H1 (cell line): ENCODE data around the gene IKZF1. TPM values are rescaled to one million over a fixed set of nuclear protein-coding genes. Genes with fewer than 3 reads are reported as not detected.

ENCODE experiments used
- CTCF ChIA-PET: fragments of 300-600 bp; sonication (Branson Sonifier 250); formaldehyde crosslinking; loops from one replicate; lab custom pipeline; 2021; ENCODE audit not compliant: partially characterized antibody; lab: Charles Lee
- POLR2A ChIA-PET: fragments of 300-600 bp; sonication (Branson Sonifier 250); formaldehyde crosslinking; loops from one replicate; lab custom pipeline; 2021; ENCODE audit warnings: inconsistent platforms; ENCODE audit not compliant: partially characterized antibody; lab: Charles Lee
- DNase-seq, 2 experiments: peaks; one replicate each; pipeline versions ENCODE4 v3.0.0 to v3.0.0-alpha.2; 2010 to 2022; ENCODE audit warnings: low spot score in 2 of 2, low read depth in 1 of 2, mixed read lengths in 1 of 2
- FAIRE-seq: peaks from 2 replicates; lab custom pipeline; 2011; peaks lifted over from hg19 to GRCh38; lab: Jason Lieb, UNC
- H2AFZ ChIP-seq: 2 replicates; pipeline ENCODE4 v1.8.1; 2012; ENCODE audit warnings: low read length, inconsistent platforms
- H2AK5ac ChIP-seq: 2 replicates; pipeline ENCODE4 v1.6.1; 2013; ENCODE audit warnings: low read depth, low read length
- H2BK120ac ChIP-seq: replicated peaks from 2 replicates; pipeline ENCODE3; 2013; ENCODE audit warnings: low read depth, low read length, inconsistent platforms
- H2BK12ac ChIP-seq: 2 replicates; pipeline ENCODE4 v1.6.1; 2013; ENCODE audit warnings: low read depth, low read length
- H2BK15ac ChIP-seq: 2 replicates; pipeline ENCODE4 v1.6.1; 2013; ENCODE audit warnings: low read length
- H2BK20ac ChIP-seq: 2 replicates; pipeline ENCODE4 v1.6.1; 2013; ENCODE audit warnings: low read length
- H2BK5ac ChIP-seq: 2 replicates; pipeline ENCODE4 v1.6.1; 2013; ENCODE audit warnings: low read depth, low read length
- H3K14ac ChIP-seq: 2 replicates; pipeline ENCODE4 v1.6.1; 2013; ENCODE audit warnings: inconsistent platforms; ENCODE audit not compliant: insufficient read length
- H3K18ac ChIP-seq: 2 replicates; pipeline ENCODE4 v1.6.1; 2013; ENCODE audit warnings: low read length; ENCODE audit errors: extremely low read depth
- H3K23ac ChIP-seq: 2 replicates; pipeline ENCODE4 v1.6.1; 2013; ENCODE audit warnings: inconsistent platforms; ENCODE audit not compliant: insufficient read length
- H3K23me2 ChIP-seq: 2 replicates; pipeline ENCODE4 v1.6.1; 2013; ENCODE audit warnings: low read depth, low read length
- H3K27ac ChIP-seq: 2 replicates; pipeline ENCODE4 v1.6.1; 2011; ENCODE audit warnings: low read depth, low read length, inconsistent platforms
- H3K27me3 ChIP-seq, 4 experiments: replicated peaks in 1 of 4; 1 replicate in 1 of 4; 2 replicates in 3 of 4; pipeline versions ENCODE4 v1.6.1 to v1.8.1; 2011 to 2013; ENCODE audit warnings: low read length in 3 of 4, mild to moderate bottlenecking in 3 of 4, inconsistent platforms in 2 of 4, mixed read lengths in 2 of 4, moderate library complexity in 1 of 4; ENCODE audit not compliant: control insufficient read depth in 3 of 4, insufficient read depth in 3 of 4; ENCODE audit errors: extremely low read depth in 1 of 4
- H3K36me3 ChIP-seq, 4 experiments: 2 replicates each; pipeline versions ENCODE4 v1.6.1 to v1.8.1; 2011 to 2013; ENCODE audit warnings: mild to moderate bottlenecking in 4 of 4, low read length in 3 of 4, moderate library complexity in 2 of 4, control low read depth in 1 of 4, inconsistent platforms in 1 of 4; ENCODE audit not compliant: insufficient read depth in 4 of 4, control insufficient read depth in 2 of 4
- H3K4ac ChIP-seq: replicated peaks from 2 replicates; pipeline ENCODE3; 2013; ENCODE audit warnings: low read length, low read depth, mixed read lengths, inconsistent platforms; ENCODE audit not compliant: insufficient read length
- H3K4me1 ChIP-seq, 4 experiments: replicated peaks in 1 of 4; 1 replicate in 1 of 4; 2 replicates in 3 of 4; pipeline versions ENCODE4 v1.6.1 to v1.8.1; 2011 to 2013; ENCODE audit warnings: low read length in 3 of 4, inconsistent platforms in 2 of 4, mixed read lengths in 1 of 4; ENCODE audit not compliant: insufficient read depth in 4 of 4, control insufficient read depth in 3 of 4
- H3K4me2 ChIP-seq, 2 experiments: 2 replicates each; pipeline versions ENCODE4 v1.6.1 to v1.8.1; 2011 to 2013; ENCODE audit warnings: low read depth in 2 of 2, low read length in 2 of 2, control low read depth in 1 of 2, inconsistent platforms in 1 of 2, mild to moderate bottlenecking in 1 of 2; ENCODE audit not compliant: insufficient read depth in 1 of 2
- H3K4me3 ChIP-seq, 4 experiments: fragments of 200-600, 300-600 bp in 1 of 4; sonication (generic), shearing (Covaris generic), sonication (Bioruptor Twin) in 1 of 4; 2 replicates each; pipeline versions ENCODE4 v1.5.1 to v1.8.1; 2011 to 2016; ENCODE audit warnings: low read length in 4 of 4, low read depth in 3 of 4, control low read depth in 2 of 4, inconsistent platforms in 2 of 4, mild to moderate bottlenecking in 2 of 4, mixed read lengths in 1 of 4, moderate library complexity in 1 of 4; ENCODE audit not compliant: insufficient read depth in 2 of 4; ENCODE audit errors: extremely low read depth in 1 of 4
- H3K56ac ChIP-seq: replicated peaks from 2 replicates; pipeline ENCODE3; 2013; ENCODE audit warnings: low read depth, mild to moderate bottlenecking, mixed read lengths, low read length, inconsistent platforms; ENCODE audit not compliant: insufficient read length
- H3K79me1 ChIP-seq: 2 replicates; pipeline ENCODE4 v1.6.1; 2013; ENCODE audit warnings: low read depth, low read length, control low read depth
- H3K79me2 ChIP-seq, 2 experiments: 2 replicates each; pipeline versions ENCODE4 v1.6.1 to v1.8.1; 2012 to 2013; ENCODE audit warnings: low read length in 2 of 2, mild to moderate bottlenecking in 2 of 2, inconsistent platforms in 1 of 2; ENCODE audit not compliant: insufficient read depth in 2 of 2, control insufficient read depth in 1 of 2
- H3K9ac ChIP-seq, 4 experiments: replicated peaks in 1 of 4; 1 replicate in 1 of 4; 2 replicates in 3 of 4; pipeline versions ENCODE4 v1.6.1 to v1.8.1; 2011 to 2013; ENCODE audit warnings: low read depth in 3 of 4, low read length in 3 of 4, control low read depth in 2 of 4, mild to moderate bottlenecking in 2 of 4, moderate library complexity in 2 of 4, inconsistent platforms in 1 of 4; ENCODE audit errors: extremely low read depth in 1 of 4
- H3K9me3 ChIP-seq, 2 experiments: 2 replicates each; pipeline versions ENCODE4 v1.6.1 to v1.8.1; 2012 to 2013; ENCODE audit warnings: mild to moderate bottlenecking in 2 of 2, moderate library complexity in 2 of 2, control low read depth in 1 of 2, inconsistent platforms in 1 of 2, low read depth in 1 of 2, low read length in 1 of 2, mixed read lengths in 1 of 2; ENCODE audit not compliant: insufficient read depth in 2 of 2
- H4K20me1 ChIP-seq, 2 experiments: replicated peaks in 1 of 2; 2 replicates each; pipeline versions ENCODE3 to v1.8.1; 2011 to 2013; ENCODE audit warnings: inconsistent platforms in 2 of 2, low read length in 2 of 2, mild to moderate bottlenecking in 1 of 2; ENCODE audit not compliant: insufficient read depth in 2 of 2, control insufficient read depth in 1 of 2
- H4K5ac ChIP-seq: 2 replicates; pipeline ENCODE4 v1.6.1; 2013; ENCODE audit warnings: low read length, low read depth, mixed read lengths, inconsistent platforms; ENCODE audit not compliant: insufficient read length
- H4K8ac ChIP-seq: 2 replicates; pipeline ENCODE4 v1.8.0; 2013; ENCODE audit warnings: mild to moderate bottlenecking, moderate library complexity, low read length, inconsistent platforms; ENCODE audit not compliant: insufficient read depth; ENCODE audit errors: extremely low read depth
- H4K91ac ChIP-seq: replicated peaks from 2 replicates; pipeline ENCODE3; 2013; ENCODE audit warnings: low read length, mixed read lengths, inconsistent platforms; ENCODE audit not compliant: insufficient read length
- WGBS, 2 experiments: shearing (Covaris generic) in 1 of 2; methylation state at CpG; one replicate each; pipeline versions ENCODE4 v1.1.6 to v1.1.7; 2013 to 2015; ENCODE audit warnings: low lambda C conversion rate in 2 of 2, mixed read lengths in 2 of 2, inconsistent platforms in 1 of 2, low coverage in 1 of 2, missing lambda C conversion rate in 1 of 2; ENCODE audit not compliant: insufficient replicate concordance in 2 of 2, insufficient coverage in 1 of 2, insufficient read length in 1 of 2; ENCODE audit errors: extremely low coverage in 1 of 2, missing lambda C conversion rate in 1 of 2; 5-methylcytosine and 5-hydroxymethylcytosine counted together
- polyA plus RNA-seq, 7 experiments: library from polyadenylated mRNA; depleted of rRNA in 3 of 7; stranded (reverse) in 5 of 7; unstranded in 2 of 7; fragments of >200 nt in 5 of 7; fragments of 200-250 nt in 2 of 7; gene quantifications; 1 replicate in 5 of 7; 2 replicates in 1 of 7; 4 replicates in 1 of 7; pipeline versions ENCODE4 v1.2.1 to v1.2.3, GENCODE V29; 2011 to 2013; ENCODE audit warnings: missing spikeins in 2 of 7, mixed read lengths in 2 of 7
- total RNA-seq: library from RNA; stranded (reverse); fragmentation: NEBNext Ultra II Directional; extraction: Animal tissue kit (Norgen Biotek cat#: 25700); gene quantifications from 2 replicates; pipeline ENCODE4 v1.2.1, GENCODE V29; 2021

IKZF1 gene
- total and polyA plus RNA-seq, 2 of the 8 experiments (the other 6 are each of a cell fraction or from before 2014, with no cell fraction given): 0.74 to 1.5 TPM

DNA sequence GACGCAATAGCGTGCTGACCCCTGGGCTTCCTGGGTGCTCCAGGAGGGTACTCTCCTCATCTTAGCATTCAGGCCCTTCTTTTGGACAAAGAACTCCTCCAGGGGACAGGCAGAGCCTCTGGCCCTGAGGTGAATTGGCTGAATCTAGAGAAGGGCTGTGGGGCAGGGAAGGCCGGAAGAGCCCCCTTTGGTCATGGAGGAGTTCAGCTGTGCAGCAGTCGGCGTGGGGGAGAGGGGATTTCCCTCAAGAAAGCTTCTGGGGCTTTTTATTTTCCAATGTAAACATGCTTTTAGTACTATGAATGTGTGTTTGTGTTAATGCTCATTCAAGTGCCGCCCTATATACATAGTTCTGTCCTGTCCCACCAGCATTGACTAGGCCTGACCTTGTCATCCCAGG lies 106.8 kb downstream of the IKZF1 start:
- DNase-seq: no peak
- H4K20me1 ChIP-seq: no peaks in the 10 kb centered on the region
- H3K4me2 ChIP-seq: no peak overlapping the region
- no peaks in the 10 kb centered on the region; a peak in 1 of 7 replicates for H3K27me3 ChIP-seq
- no peaks in the 10 kb centered on the region; a peak in 1 of 7 replicates for H3K4me1 ChIP-seq
- H3K27ac ChIP-seq: no peak overlapping the region
- H2AFZ ChIP-seq: no peak overlapping the region
- no peak overlapping the region for H3K56ac ChIP-seq
- H2BK20ac ChIP-seq: no peak overlapping the region
- H3K79me2 ChIP-seq: no peaks in the 10 kb centered on the region
- H2BK120ac ChIP-seq: no peak overlapping the region
- H2BK12ac ChIP-seq: no peak overlapping the region
- H3K9ac ChIP-seq: no peak overlapping the region
- ChIA-PET POLR2A (no interaction called here), CTCF (interaction anchor here (0.9 kb wide), 2 partner anchors 10 to 102 kb away, joined by 3 to 4 read pairs; no protein-coding TSS in a partner anchor)
- no peak overlapping the region for H2BK5ac ChIP-seq
- H4K5ac ChIP-seq: no peak overlapping the region
- no peak overlapping the region for H3K18ac ChIP-seq
- no peak overlapping the region for H3K4ac ChIP-seq
- H3K36me3 ChIP-seq: no peaks in the 10 kb centered on the region
- no peaks in the 10 kb centered on the region for H3K9me3 ChIP-seq
- no peak overlapping the region for H3K23ac ChIP-seq
- no peak for FAIRE-seq
- no peak overlapping the region for H2BK15ac ChIP-seq
- H4K8ac ChIP-seq: no peak overlapping the region; the same call in 1 of the 2 replicates
- no peaks in the 10 kb centered on the region; the same call in 1 of the 2 replicates for H3K79me1 ChIP-seq
- no peak overlapping the region for H3K4me3 ChIP-seq
- no peak overlapping the region for H3K14ac ChIP-seq
- WGBS, 2 experiments: 91% methylated on average over 6 of the region's 6 CpGs; no CpG with 5 or more reads in 1 of the 2 experiments
- H3K23me2 ChIP-seq: no peaks in the 10 kb centered on the region
- H2AK5ac ChIP-seq: no peak overlapping the region
- H4K91ac ChIP-seq: no peak overlapping the region
